ENCODE measurements around the gene DDA1. TPM values are rescaled to one million over a fixed set of nuclear protein-coding genes. Genes with fewer than 3 reads are reported as not detected.

DDA1 gene
- total and polyA plus RNA-seq, 10 of the 15 experiments (the other 5 are each of a cell fraction or from before 2014, with no cell fraction given), result 0.76 to 71.0 (median 39.4) TPM

DNA sequence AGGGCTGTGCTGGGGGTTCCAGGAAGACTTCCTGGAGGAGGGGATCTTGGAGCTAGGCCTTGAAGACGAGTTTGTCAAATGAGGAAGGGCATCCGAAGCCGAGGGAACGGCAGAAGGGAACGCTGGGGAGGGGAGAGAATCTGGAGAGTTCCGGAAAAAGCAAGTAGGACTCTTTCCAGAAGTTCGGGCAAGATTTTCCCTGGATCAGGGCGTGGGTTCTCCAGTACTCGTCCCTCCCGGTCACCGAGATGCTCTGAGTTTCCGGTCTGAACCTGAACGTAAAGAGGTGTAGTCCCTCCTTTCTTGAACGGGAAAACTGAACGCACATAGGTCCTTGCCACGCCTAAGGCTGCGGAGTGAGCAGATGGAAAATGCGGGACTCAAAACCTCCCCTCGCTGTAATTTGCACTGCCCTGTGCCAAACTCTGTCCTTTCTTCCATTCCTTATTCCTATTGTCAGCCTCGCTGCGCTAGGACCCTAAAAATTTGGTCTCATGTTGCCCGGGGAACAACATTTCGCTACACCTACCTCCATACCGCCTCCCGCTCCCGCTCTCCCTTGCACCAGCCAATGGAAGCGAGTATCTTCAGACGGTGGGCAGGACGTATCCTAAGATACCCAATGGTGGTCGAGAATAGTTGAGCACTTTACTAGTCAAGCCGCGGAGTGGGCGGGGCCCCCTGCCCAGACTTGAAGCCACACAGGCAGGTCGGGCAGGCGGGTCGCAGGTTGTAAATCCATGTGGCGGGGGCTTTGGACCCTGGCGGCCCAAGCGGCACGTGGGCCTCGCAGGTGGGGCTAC lies 27.7 kb downstream of the DDA1 start, which contains the start of gene GTPBP3:
GTPBP3 (plus strand) TSS at position 682 of the 803 bp plus-strand sequence; CDS start at position 741, 59 bp downstream.
- FAIRE-seq (peak; percentile 90), DNase-seq (ENCODE audit: low read depth, low spot score) (peak; percentile 96), ATAC-seq (peak; percentile 89)
- RAD21 ChIA-PET (ENCODE audit: unreplicated experiment), result interaction anchor here (1.4 to 2.1 kb wide), 2 partner anchors 28 to 68 kb away, joined by 3 to 7 read pairs; partner anchors contain the start of genes BST2 and DDA1
- H3K4me1 ChIP-seq (ENCODE audit: control insufficient read depth, insufficient read depth, low read length), result peaks cover 21% of the 10 kb centered on the region
- POLR2A ChIA-PET, result interaction anchor here (0.5 to 4.4 kb wide), 6 partner anchors 17 to 380 kb away, joined by 3 to 24 read pairs (median 6); partner anchors contain the start of gene DDA1
- no peaks in the 10 kb centered on the region; the same call in 2 of the 3 replicates for H3K9me3 ChIP-seq (replicated peaks; ENCODE audit: control insufficient read depth, insufficient read depth, low read length)
- intact Hi-C loops (cut with micrococcal nuclease; ENCODE audit: unreplicated experiment), result loop anchor here (5.0 kb wide), 1 partner anchor 45 kb away; no protein-coding TSS in a partner anchor
- H3K4me2 ChIP-seq (ENCODE audit: control insufficient read depth, insufficient read depth), result peak within 1 kb of the TSS; percentile 100
- no peaks in the 10 kb centered on the region; a peak in 2 of 4 replicates for H3K36me3 ChIP-seq (ENCODE audit: control insufficient read depth in 2 of 2, insufficient read depth in 2 of 2, low read length in 1 of 2)
- H3K27me3 ChIP-seq (replicated peaks in 1 of 2; ENCODE audit: control insufficient read depth in 2 of 2, insufficient read depth in 2 of 2, low read length in 1 of 2), result no peaks in the 10 kb centered on the region
- peak within 1 kb of the TSS; percentile 88 for H3K9ac ChIP-seq (ENCODE audit: control insufficient read depth, insufficient read depth, low read length)
- under 1% methylated on average over 41 of the region's 41 CpGs for WGBS (ENCODE audit: insufficient coverage, insufficient replicate concordance, low lambda C conversion rate, missing lambda C conversion rate)
- SMC1A ChIA-PET (ENCODE audit: uncharacterized antibody, unreplicated experiment), result interaction anchor here (1.7 kb wide), 1 partner anchor 28 kb away, joined by 4 read pairs; the partner anchor contains the start of gene DDA1
- H4K20me1 ChIP-seq (ENCODE audit: control insufficient read depth, insufficient read depth), result no peaks in the 10 kb centered on the region
- CTCF ChIA-PET, result interaction anchor here (1.0 to 2.4 kb wide), 2 partner anchors 32 to 49 kb away, joined by 4 to 16 read pairs; partner anchors contain the start of gene MRPL34
- H2AFZ ChIP-seq (ENCODE audit: control insufficient read depth, low read depth, low read length), result peak within 1 kb of the TSS; percentile 97
- TSS peak; percentile 95 for BruUV-seq (replicated peaks)
- H3K4me3 ChIP-seq, result peak within 1 kb of the TSS; percentile 100
- peaks cover 6% of the 10 kb centered on the region for H3K79me2 ChIP-seq (ENCODE audit: control insufficient read depth, insufficient read depth, low read length)
- in situ Hi-C loops (cut with MboI), result no loop called here
- peak within 1 kb of the TSS; percentile 84 for H3K27ac ChIP-seq (ENCODE audit: control insufficient read depth, insufficient read depth)
- no peak for TF ChIP-seq LARP7 (IDR thresholded peaks at IDR 0.05)
- TF ChIP-seq BRCA1 (IDR thresholded peaks at IDR 0.05; ENCODE audit: low read depth, low read length), result no peak
- TF ChIP-seq ZNF274 (IDR thresholded peaks at IDR 0.05; ENCODE audit: insufficient read depth, insufficient read length), result no peak
- peak; percentile 90 for TF ChIP-seq CHD2 (IDR thresholded peaks at IDR 0.05; ENCODE audit: borderline replicate concordance, low read depth, low read length)
- no peak for TF ChIP-seq ZZZ3 (IDR thresholded peaks at IDR 0.05; ENCODE audit: control insufficient read depth, insufficient read length, low read depth)
- TF ChIP-seq IRF3 (IDR thresholded peaks at IDR 0.05), result peak; percentile 70
- TF ChIP-seq EGR1 (IDR thresholded peaks at IDR 0.05; ENCODE audit: borderline replicate concordance in 1 of 2, low read depth in 2 of 2, low read length in 2 of 2), result no peak
- no peak for TF ChIP-seq ZNF384 (IDR thresholded peaks at IDR 0.05; ENCODE audit: borderline replicate concordance, low read depth, low read length)
- peak; percentile 29; the same call in 1 of the 2 replicates for TF ChIP-seq FOXK2 (IDR thresholded peaks at IDR 0.05)
- no peak for TF ChIP-seq JUND (IDR thresholded peaks at IDR 0.05; ENCODE audit: low read depth, low read length)
- peak; percentile 71; the same call in 1 of the 2 replicates for TF ChIP-seq SIN3A (IDR thresholded peaks at IDR 0.05; ENCODE audit: low read depth, low read length)
- TF ChIP-seq ZBTB4 (CRISPR knock-in tag; IDR thresholded peaks at IDR 0.05), result no peak
- 0 out of 2 replicates have a peak, but pooled peaks have one; percentile 77 for TF ChIP-seq SMAD5 (IDR thresholded peaks at IDR 0.05; ENCODE audit: low read depth)
- TF ChIP-seq SREBF1 (IDR thresholded peaks at IDR 0.05; ENCODE audit: low read length), result no peak
- TF ChIP-seq NFYB (IDR thresholded peaks at IDR 0.05; ENCODE audit: insufficient read depth, low read depth, low read length), result peak; percentile 76
- TF ChIP-seq HDAC6 (IDR thresholded peaks at IDR 0.05; ENCODE audit: unreplicated experiment), result no peak
- no peak for TF ChIP-seq SUZ12 (IDR thresholded peaks at IDR 0.05; ENCODE audit: unreplicated experiment)
- TF ChIP-seq ATF7 (IDR thresholded peaks at IDR 0.05; ENCODE audit: low read depth), result peak; percentile 57
- no peak for TF ChIP-seq MTA3 (IDR thresholded peaks at IDR 0.05; ENCODE audit: borderline replicate concordance, low read length)
- peak; percentile 90 for TF ChIP-seq NBN (IDR thresholded peaks at IDR 0.05)
- no peak for TF ChIP-seq SPI1 (IDR thresholded peaks at IDR 0.05; ENCODE audit: borderline replicate concordance, insufficient read depth, low read depth, low read length)

All from GM12878 (cell line).